Head of caudate nucleus (tissue), 42 donors: ENCODE results near the gene IL1R2.

ENCODE experiments used
- DNase-seq, 42 donors: peaks; one replicate each; pipeline versions ENCODE4 v3.0.0 to v3.0.0-alpha.2; 2020 to 2021; ENCODE audit warnings: mixed read lengths in 7 of 42
- intact Hi-C: fragments of 100-400 bp; cut with DNase I; formaldehyde crosslinking; loops from one replicate; pipeline ENCODE4 v1.15.0; 2022

Gene IL1R2

GRCh38 chr2:102010902-102011301, 19.1 kb downstream of the IL1R2 start:
- no peak for DNase-seq
- intact Hi-C loops, result loop anchor here (10.0 kb wide), 1 partner anchor 434 kb away; no protein-coding TSS in a partner anchor

- no peak for DNase-seq
- intact Hi-C loops, result loop anchor here (10.0 kb wide), 1 partner anchor 433 kb away; no protein-coding TSS in a partner anchor
These were observed 20.4 kb downstream of the IL1R2 start for GRCh38 chr2:102012061-102012614.

GRCh38 chr2:102013206-102014040, 21.7 kb downstream of the IL1R2 start:
- intact Hi-C loops, result loop anchor here (10.0 kb wide), 1 partner anchor 431 kb away; no protein-coding TSS in a partner anchor
- DNase-seq, result no peak

- intact Hi-C loops, result loop anchor here (10.0 kb wide), 1 partner anchor 431 kb away; no protein-coding TSS in a partner anchor
These were observed 22.2 kb downstream of the IL1R2 start for GRCh38 chr2:102014041-102014345.

GRCh38 chr2:102015399-102015798, 23.6 kb downstream of the IL1R2 start:
- intact Hi-C loops, result loop anchor here (10.0 kb wide), 1 partner anchor 429 kb away; no protein-coding TSS in a partner anchor
- DNase-seq, result no peak

More at GRCh38 chr2:102014041-102014345, 22.2 kb downstream of the IL1R2 start:
- DNase-seq, result no peak

GRCh38 chr2:102016399-102016955, 24.7 kb downstream of the IL1R2 start:
- DNase-seq, result no peak
- intact Hi-C loops, result loop anchor here (10.0 kb wide), 1 partner anchor 428 kb away; no protein-coding TSS in a partner anchor

GRCh38 chr2:102018823-102019445, 27.2 kb downstream of the IL1R2 start:
- intact Hi-C loops, result loop anchor here (10.0 kb wide), 1 partner anchor 426 kb away; no protein-coding TSS in a partner anchor
- DNase-seq, result no peak

GRCh38 chr2:102020596-102021170, 28.9 kb downstream of the IL1R2 start:
- intact Hi-C loops, result loop anchor here (5.0 kb wide), 1 partner anchor 222 kb away; no protein-coding TSS in a partner anchor
- peak; percentile 59 to 94 (median 86) for DNase-seq

- intact Hi-C loops, result loop anchor here (5.0 kb wide), 1 partner anchor 221 kb away; no protein-coding TSS in a partner anchor
- DNase-seq, result no peak
These were observed 30.0 kb downstream of the IL1R2 start for GRCh38 chr2:102021779-102022178.

GRCh38 chr2:102022884-102023539, 31.3 kb downstream of the IL1R2 start:
- intact Hi-C loops, result loop anchor here (5.0 kb wide), 1 partner anchor 219 kb away; no protein-coding TSS in a partner anchor
- DNase-seq, result no peak

GRCh38 chr2:102024410-102024809, 32.6 kb downstream of the IL1R2 start:
- DNase-seq, result no peak
- intact Hi-C loops, result loop anchor here (5.0 kb wide), 1 partner anchor 218 kb away; no protein-coding TSS in a partner anchor

- intact Hi-C loops, result no loop called here
- no peak for DNase-seq
These were observed 33.3 kb downstream of the IL1R2 start for GRCh38 chr2:102025016-102025501.

GRCh38 chr2:102025583-102026267, 34.0 kb downstream of the IL1R2 start:
- intact Hi-C loops, result no loop called here
- no peak for DNase-seq

- no peak for DNase-seq
- intact Hi-C loops, result no loop called here
These were observed 35.5 kb downstream of the IL1R2 start for GRCh38 chr2:102027036-102027980.

- intact Hi-C loops, result no loop called here
- DNase-seq, result peak in 1 of 42 donors; percentile 10
These were observed 36.7 kb downstream of the IL1R2 start for GRCh38 chr2:102028470-102028869.

- intact Hi-C loops, result no loop called here
- no peak for DNase-seq
These were observed 37.6 kb downstream of the IL1R2 start for GRCh38 chr2:102029405-102029804.

GRCh38 chr2:102029952-102030351, 38.2 kb downstream of the IL1R2 start:
- intact Hi-C loops, result no loop called here
- no peak for DNase-seq
